ENCODE data around the gene B3GNT7.

The B3GNT7 gene

DNA sequence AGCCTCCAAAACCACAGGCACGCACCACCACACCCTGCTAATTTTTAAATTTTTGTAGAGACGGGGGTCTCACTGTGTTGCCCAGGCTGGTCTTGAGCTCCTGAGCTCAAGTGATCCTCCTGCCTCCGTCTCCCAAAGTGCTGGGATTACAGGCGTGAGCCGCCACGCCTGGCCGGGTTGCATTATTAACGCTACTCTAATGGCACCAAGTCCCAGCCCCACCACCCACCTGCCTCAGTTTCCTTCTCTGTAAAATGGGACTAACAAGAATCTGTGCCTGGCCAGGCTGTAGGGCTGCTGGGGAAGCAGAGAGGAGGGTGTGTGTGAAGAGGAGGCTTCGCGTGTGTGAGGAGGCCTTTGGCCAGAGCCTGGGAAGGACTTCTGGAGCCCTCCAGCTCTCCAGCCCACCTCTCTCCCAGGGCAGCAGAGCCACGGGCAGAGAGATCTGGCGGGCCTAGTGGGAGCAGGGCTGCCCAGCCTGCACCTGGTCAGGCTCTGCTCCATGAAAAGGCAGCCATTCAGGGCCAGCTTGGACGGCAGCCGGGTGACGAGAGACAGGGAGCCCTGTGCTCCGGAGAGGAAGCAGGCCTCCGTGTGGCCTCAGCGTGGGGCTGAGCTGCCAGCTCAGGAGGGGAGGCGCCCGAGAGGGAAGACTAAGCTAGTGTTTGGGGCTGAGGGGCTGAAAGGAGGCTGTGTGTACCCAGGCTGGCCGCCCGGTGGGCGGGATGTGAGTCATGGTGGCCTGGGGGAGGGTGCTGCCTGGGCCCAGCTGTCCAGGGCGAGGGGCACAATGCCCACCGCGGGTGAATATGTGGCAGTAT lies 7.4 kb upstream of the B3GNT7 start:
- H3K79me2 ChIP-seq (ENCODE audit: control insufficient read depth, insufficient read depth, low read length): no peaks in the 10 kb centered on the region
- H3K23ac ChIP-seq (ENCODE audit: low read length): no peak overlapping the region
- no peak overlapping the region for H4K8ac ChIP-seq (ENCODE audit: low read depth, low read length)
- no peak overlapping the region for H4K5ac ChIP-seq (ENCODE audit: low read length)
- H3K4ac ChIP-seq (ENCODE audit: low read depth, low read length): no peak overlapping the region
- WGBS (ENCODE audit: extremely low coverage, insufficient coverage, low lambda C conversion rate): no CpG with 5 or more reads among the region's 26 CpGs
- H2BK120ac ChIP-seq (ENCODE audit: low read depth, low read length): no peak overlapping the region
- no peaks in the 10 kb centered on the region for H3K36me3 ChIP-seq (ENCODE audit: control insufficient read depth, insufficient read depth, low read length)
- no peaks in the 10 kb centered on the region for H3K79me1 ChIP-seq (ENCODE audit: low read length)
- H3K4me3 ChIP-seq (ENCODE audit: low read length): no peak overlapping the region
- no peak overlapping the region for H2BK15ac ChIP-seq (replicated peaks; ENCODE audit: low read depth)
- no peak for DNase-seq
- H3K27me3 ChIP-seq (ENCODE audit: insufficient read depth, low read length, poor library complexity): no peaks in the 10 kb centered on the region
- H3K56ac ChIP-seq (ENCODE audit: low read length): peak overlapping the region; percentile 18
- H2AK5ac ChIP-seq (ENCODE audit: low read length): no peak overlapping the region
- no peak overlapping the region for H3K9ac ChIP-seq (ENCODE audit: low read length)
- H2BK5ac ChIP-seq (ENCODE audit: low read length): no peak overlapping the region
- no peak overlapping the region for H3K18ac ChIP-seq (ENCODE audit: low read length)
- no peaks in the 10 kb centered on the region for H3K4me1 ChIP-seq (ENCODE audit: control insufficient read depth, low read depth, low read length)
- H3K27ac ChIP-seq (ENCODE audit: low read depth, low read length): no peak overlapping the region
- H3K4me2 ChIP-seq (ENCODE audit: low read length): no peak overlapping the region

DNA sequence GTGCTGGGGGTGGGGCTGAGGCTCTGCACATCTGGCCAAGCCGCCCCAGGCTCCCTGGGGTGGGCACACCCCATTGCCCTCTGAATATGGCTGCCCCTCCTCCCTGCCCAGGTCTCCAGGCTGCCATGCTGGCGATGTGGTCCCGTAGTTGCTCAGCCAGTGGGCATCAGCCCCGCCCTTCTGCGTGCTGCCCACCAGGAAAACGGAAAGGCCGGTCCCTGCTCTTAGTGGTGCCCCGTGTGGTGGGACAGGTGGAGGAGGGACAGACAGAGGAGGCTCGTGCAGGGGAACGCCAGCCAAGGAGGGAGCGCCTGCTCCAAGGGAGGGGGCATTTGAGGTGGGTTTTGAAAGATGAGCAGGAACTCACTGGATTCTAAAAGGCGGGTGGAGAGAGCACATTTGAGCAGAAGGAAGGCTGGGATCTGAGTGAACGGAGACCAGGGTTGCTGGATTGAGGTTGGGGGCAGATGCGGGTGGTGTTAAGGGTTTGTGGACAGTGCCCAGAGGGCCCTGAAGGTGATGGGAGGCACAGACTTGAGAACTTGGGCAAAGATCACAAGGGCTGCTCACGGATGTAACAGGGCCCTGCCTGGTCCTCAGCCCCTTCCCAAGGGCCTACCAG lies 6.7 kb upstream of the B3GNT7 start:
- Histone ChIP-seq H4K8ac (ENCODE audit: low read depth, low read length) (no peak overlapping the region), H3K4me1 (ENCODE audit: control insufficient read depth, low read depth, low read length) (no peaks in the 10 kb centered on the region)

GRCh38 chr2:231390667-231391066 lies 4.8 kb upstream of the B3GNT7 start:
- no peak overlapping the region for H3K23ac ChIP-seq (ENCODE audit: low read length)
- H2BK120ac ChIP-seq (ENCODE audit: low read depth, low read length): no peak overlapping the region
- DNase-seq: no peak
- no CpG with 5 or more reads among the region's 8 CpGs for WGBS (ENCODE audit: extremely low coverage, insufficient coverage, low lambda C conversion rate)
- no peaks in the 10 kb centered on the region for H3K79me1 ChIP-seq (ENCODE audit: low read length)
- peak overlapping the region; percentile 7 for H3K9ac ChIP-seq (ENCODE audit: low read length)
- no peak overlapping the region for H3K27ac ChIP-seq (ENCODE audit: low read depth, low read length)
- peak overlapping the region; percentile 53 for H3K56ac ChIP-seq (ENCODE audit: low read length)
- no peaks in the 10 kb centered on the region for H3K27me3 ChIP-seq (ENCODE audit: insufficient read depth, low read length, poor library complexity)
- H3K79me2 ChIP-seq (ENCODE audit: control insufficient read depth, insufficient read depth, low read length): no peaks in the 10 kb centered on the region
- no peak overlapping the region for H3K4ac ChIP-seq (ENCODE audit: low read depth, low read length)
- H3K4me2 ChIP-seq (ENCODE audit: low read length): no peak overlapping the region
- H3K36me3 ChIP-seq (ENCODE audit: control insufficient read depth, insufficient read depth, low read length): no peaks in the 10 kb centered on the region
- no peak overlapping the region for H2BK15ac ChIP-seq (replicated peaks; ENCODE audit: low read depth)
- H4K8ac ChIP-seq (ENCODE audit: low read depth, low read length): no peak overlapping the region
- H2BK5ac ChIP-seq (ENCODE audit: low read length): no peak overlapping the region
- no peak overlapping the region for H2AK5ac ChIP-seq (ENCODE audit: low read length)
- H3K4me3 ChIP-seq (ENCODE audit: low read length): no peak overlapping the region
- H4K5ac ChIP-seq (ENCODE audit: low read length): no peak overlapping the region
- H3K18ac ChIP-seq (ENCODE audit: low read length): no peak overlapping the region
- H3K4me1 ChIP-seq (ENCODE audit: control insufficient read depth, low read depth, low read length): peaks cover 4% of the 10 kb centered on the region

More for the DNA sequence above, 6.7 kb upstream of the B3GNT7 start:
- no CpG with 5 or more reads among the region's 15 CpGs for WGBS (ENCODE audit: extremely low coverage, insufficient coverage, low lambda C conversion rate)
- no peak overlapping the region for H3K4ac ChIP-seq (ENCODE audit: low read depth, low read length)
- H2BK15ac ChIP-seq (replicated peaks; ENCODE audit: low read depth): no peak overlapping the region
- H3K36me3 ChIP-seq (ENCODE audit: control insufficient read depth, insufficient read depth, low read length): no peaks in the 10 kb centered on the region
- no peaks in the 10 kb centered on the region for H3K79me1 ChIP-seq (ENCODE audit: low read length)
- no peaks in the 10 kb centered on the region for H3K27me3 ChIP-seq (ENCODE audit: insufficient read depth, low read length, poor library complexity)
- H3K27ac ChIP-seq (ENCODE audit: low read depth, low read length): no peak overlapping the region
- H3K9ac ChIP-seq (ENCODE audit: low read length): no peak overlapping the region
- H3K56ac ChIP-seq (ENCODE audit: low read length): no peak overlapping the region
- H2BK5ac ChIP-seq (ENCODE audit: low read length): no peak overlapping the region
- H2BK120ac ChIP-seq (ENCODE audit: low read depth, low read length): no peak overlapping the region
- no peak overlapping the region for H3K23ac ChIP-seq (ENCODE audit: low read length)
- DNase-seq: no peak
- no peak overlapping the region for H2AK5ac ChIP-seq (ENCODE audit: low read length)
- H3K79me2 ChIP-seq (ENCODE audit: control insufficient read depth, insufficient read depth, low read length): no peaks in the 10 kb centered on the region
- H3K18ac ChIP-seq (ENCODE audit: low read length): no peak overlapping the region
- no peak overlapping the region for H3K4me3 ChIP-seq (ENCODE audit: low read length)
- H3K4me2 ChIP-seq (ENCODE audit: low read length): no peak overlapping the region
- H4K5ac ChIP-seq (ENCODE audit: low read length): no peak overlapping the region

DNA sequence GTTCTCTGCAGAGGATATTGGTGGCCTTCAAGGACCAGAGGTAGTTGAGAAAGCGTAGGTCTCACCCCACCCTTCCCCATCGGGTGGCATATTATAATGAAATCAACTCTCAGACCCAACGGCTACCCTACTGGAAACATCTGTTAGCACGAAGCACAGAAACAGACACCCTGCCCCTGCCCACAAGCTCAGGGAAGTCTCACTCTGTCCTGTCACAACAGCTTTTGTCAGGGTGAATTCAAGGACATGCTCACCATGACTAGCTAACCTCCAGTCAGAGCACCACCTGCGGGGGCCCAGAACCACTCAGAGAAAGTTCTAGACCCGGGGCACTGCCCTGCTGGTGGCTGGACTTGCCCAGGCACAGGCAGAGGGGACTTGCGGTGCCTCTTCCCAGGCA lies 3.5 kb upstream of the B3GNT7 start:
- no peak overlapping the region for H2BK5ac ChIP-seq (ENCODE audit: low read length)
- H3K27ac ChIP-seq (ENCODE audit: low read depth, low read length): no peak overlapping the region
- H3K4me3 ChIP-seq (ENCODE audit: low read length): no peak overlapping the region
- no peak overlapping the region for H4K5ac ChIP-seq (ENCODE audit: low read length)
- peaks cover 11% of the 10 kb centered on the region for H3K79me2 ChIP-seq (ENCODE audit: control insufficient read depth, insufficient read depth, low read length)
- H4K8ac ChIP-seq (ENCODE audit: low read depth, low read length): no peak overlapping the region
- no peaks in the 10 kb centered on the region for H3K36me3 ChIP-seq (ENCODE audit: control insufficient read depth, insufficient read depth, low read length)
- no peak overlapping the region for H2AK5ac ChIP-seq (ENCODE audit: low read length)
- H3K56ac ChIP-seq (ENCODE audit: low read length): peak overlapping the region; percentile 37
- H3K4me2 ChIP-seq (ENCODE audit: low read length): no peak overlapping the region
- no peak overlapping the region for H3K4ac ChIP-seq (ENCODE audit: low read depth, low read length)
- no peak overlapping the region for H3K9ac ChIP-seq (ENCODE audit: low read length)
- no CpG with 5 or more reads among the region's 7 CpGs for WGBS (ENCODE audit: extremely low coverage, insufficient coverage, low lambda C conversion rate)
- H2BK120ac ChIP-seq (ENCODE audit: low read depth, low read length): no peak overlapping the region
- H3K4me1 ChIP-seq (ENCODE audit: control insufficient read depth, low read depth, low read length): peaks cover 6% of the 10 kb centered on the region
- no peaks in the 10 kb centered on the region for H3K27me3 ChIP-seq (ENCODE audit: insufficient read depth, low read length, poor library complexity)
- H3K18ac ChIP-seq (ENCODE audit: low read length): no peak overlapping the region
- H2BK15ac ChIP-seq (replicated peaks; ENCODE audit: low read depth): no peak overlapping the region
- H3K79me1 ChIP-seq (ENCODE audit: low read length): peaks cover 2% of the 10 kb centered on the region
- no peak overlapping the region for H3K23ac ChIP-seq (ENCODE audit: low read length)
- no peak for DNase-seq

- H3K23ac ChIP-seq (ENCODE audit: low read length): no peak overlapping the region
- H3K79me1 ChIP-seq (ENCODE audit: low read length): peaks cover 3% of the 10 kb centered on the region
- no peak overlapping the region for H3K18ac ChIP-seq (ENCODE audit: low read length)
- H2BK5ac ChIP-seq (ENCODE audit: low read length): peak overlapping the region; percentile 35
- no peak overlapping the region for H4K5ac ChIP-seq (ENCODE audit: low read length)
- peak overlapping the region; percentile 65 for H3K56ac ChIP-seq (ENCODE audit: low read length)
- no peak overlapping the region for H3K4ac ChIP-seq (ENCODE audit: low read depth, low read length)
- H4K8ac ChIP-seq (ENCODE audit: low read depth, low read length): no peak overlapping the region
- no peaks in the 10 kb centered on the region for H3K27me3 ChIP-seq (ENCODE audit: insufficient read depth, low read length, poor library complexity)
- H2AK5ac ChIP-seq (ENCODE audit: low read length): peak overlapping the region; percentile 11
- peaks cover 17% of the 10 kb centered on the region for H3K79me2 ChIP-seq (ENCODE audit: control insufficient read depth, insufficient read depth, low read length)
- H3K4me2 ChIP-seq (ENCODE audit: low read length): no peak overlapping the region
- H3K4me1 ChIP-seq (ENCODE audit: control insufficient read depth, low read depth, low read length): peaks cover 8% of the 10 kb centered on the region
- no peak for DNase-seq
- H3K4me3 ChIP-seq (ENCODE audit: low read length): no peak overlapping the region
- no peak overlapping the region for H2BK15ac ChIP-seq (replicated peaks; ENCODE audit: low read depth)
- WGBS (ENCODE audit: extremely low coverage, insufficient coverage, low lambda C conversion rate): no CpG with 5 or more reads among the region's 14 CpGs
- H3K27ac ChIP-seq (ENCODE audit: low read depth, low read length): no peak overlapping the region
- peak overlapping the region; percentile 29 for H3K9ac ChIP-seq (ENCODE audit: low read length)
- H3K36me3 ChIP-seq (ENCODE audit: control insufficient read depth, insufficient read depth, low read length): no peaks in the 10 kb centered on the region
- H2BK120ac ChIP-seq (ENCODE audit: low read depth, low read length): no peak overlapping the region
These were observed 2.9 kb upstream of the B3GNT7 start for GRCh38 chr2:231392431-231393148.

Data from mesendoderm (in vitro differentiated cells).